ENCODE measurements around the gene PTPRK. TPM values are rescaled to one million over a fixed set of nuclear protein-coding genes. Genes with fewer than 3 reads are reported as not detected.
A peak's percentile ranks its signal among the peaks of the same experiment; 100 is the strongest.

Gene PTPRK
- total and polyA plus RNA-seq, 4 donors = 12.1 to 61.2 (median 29.1) TPM

- no peaks in the 10 kb centered on the region for H3K36me3 ChIP-seq (ENCODE audit: control insufficient read depth in 4 of 4, insufficient read depth in 3 of 4, low read depth in 1 of 4, low read length in 3 of 4)
- DNase-seq (ENCODE audit: low spot score) = no peak
- no peaks in the 10 kb centered on the region for H3K9me3 ChIP-seq (ENCODE audit: control insufficient read depth in 4 of 4, low read length in 3 of 4)
- H3K4me1 ChIP-seq (ENCODE audit: control insufficient read depth in 4 of 4, insufficient read depth in 4 of 4, low read length in 3 of 4) = peaks cover 7 to 46% (median 27%) of the 10 kb centered on the region in 4 donors
- WGBS = 21% methylated on average over 4 of the region's 4 CpGs
- H3K9ac ChIP-seq (ENCODE audit: low read depth in 1 of 2, low read length in 2 of 2) = peak overlapping the region; percentile 13 to 73
- TF ChIP-seq HNF4G (IDR thresholded peaks at IDR 0.05) (peak; percentile 49), ATF3 (IDR thresholded peaks at IDR 0.05) (no peak), REST (IDR thresholded peaks at IDR 0.05) (no peak), MAX (IDR thresholded peaks at IDR 0.05) (no peak), TAF1 (conservative IDR thresholded peaks at IDR 0.05) (no peak), YY1 (IDR thresholded peaks at IDR 0.05) (peak; percentile 16), CTCF (IDR thresholded peaks at IDR 0.05; ENCODE audit: low read depth, low read length, missing input control) (no peak), FOXA2 (IDR thresholded peaks at IDR 0.05) (no peak), SP1 (IDR thresholded peaks at IDR 0.05) (peak; percentile 58), GABPA (IDR thresholded peaks at IDR 0.05 in 1 of 2, conservative IDR thresholded peaks at IDR 0.05 in 1 of 2) (no peak), ZBTB33 (IDR thresholded peaks at IDR 0.05) (no peak), HNF4A (conservative IDR thresholded peaks at IDR 0.05) (peak; percentile 81), NR2F2 (IDR thresholded peaks at IDR 0.05) (peak; percentile 28), EGR1 (IDR thresholded peaks at IDR 0.05; ENCODE audit: low read depth in 2 of 2) (no peak), RAD21 (IDR thresholded peaks at IDR 0.05) (peak in 1 of 2 donors; percentile 25), FOXA1 (IDR thresholded peaks at IDR 0.05) (no peak), JUND (IDR thresholded peaks at IDR 0.05) (peak in 1 of 2 donors; percentile 39), RXRA (IDR thresholded peaks at IDR 0.05) (peak in 1 of 2 donors; percentile 30)
- no peaks in the 10 kb centered on the region for H3K27me3 ChIP-seq (ENCODE audit: control insufficient read depth in 4 of 4, insufficient read depth in 4 of 4, low read length in 3 of 4)
- H3K4me3 ChIP-seq (ENCODE audit: low read depth in 1 of 3, low read length in 3 of 3) = peak overlapping the region in 1 of 3 donors; percentile 15
- H3K27ac ChIP-seq (ENCODE audit: low read depth in 1 of 2, low read length in 2 of 2) = peak overlapping the region; percentile 85 to 93
Observed at GRCh38 chr6:128499079-128499731, 21.2 kb downstream of the PTPRK start.

Data from liver (tissue), 9 donors.